GM18520 (cell line): ENCODE results near the gene USP7.
"Not testable (repeated sequence)": the region's sequence is repeated elsewhere in the genome, so short reads cannot be mapped to it uniquely, and the experiment has no call there.

ENCODE experiments used
- ATAC-seq: cut with Tn5 transposase; IDR thresholded peaks from one replicate; pipeline ENCODE4 v1.9.1; 2021; ENCODE audit not compliant: unreplicated experiment

Gene USP7

GRCh38 chr16:8963821-8964441, at the start of gene USP7:
USP7 (minus strand) TSS chr16:8963906; CDS start chr16:8963285, 621 bp downstream.
- peak; percentile 89 for ATAC-seq

- ATAC-seq = no peak
Observed at GRCh38 chr16:9013508-9013864, 49.8 kb upstream of the USP7 start.

- ATAC-seq = no peak
Observed at GRCh38 chr16:9012848-9013507, 49.3 kb upstream of the USP7 start.

- no peak for ATAC-seq
Observed at GRCh38 chr16:9012330-9012729, 48.6 kb upstream of the USP7 start.

GRCh38 chr16:9008601-9009260, 45.0 kb upstream of the USP7 start:
- peak; percentile 56 for ATAC-seq

GRCh38 chr16:9007177-9007794, 43.6 kb upstream of the USP7 start:
- ATAC-seq = no peak

GRCh38 chr16:9004183-9004582, 40.5 kb upstream of the USP7 start:
- no peak for ATAC-seq

GRCh38 chr16:9003763-9004162, 40.1 kb upstream of the USP7 start:
- ATAC-seq = no peak

GRCh38 chr16:9003322-9003721, 39.6 kb upstream of the USP7 start:
- ATAC-seq = no peak

- no peak for ATAC-seq
Observed at GRCh38 chr16:9002042-9002441, 38.3 kb upstream of the USP7 start.

- ATAC-seq = no peak
Observed at GRCh38 chr16:9000664-9001063, 37.0 kb upstream of the USP7 start.

- ATAC-seq = no peak
Observed at GRCh38 chr16:8999800-9000199, 36.1 kb upstream of the USP7 start.

GRCh38 chr16:8998108-8998507, 34.4 kb upstream of the USP7 start:
- ATAC-seq = no peak

GRCh38 chr16:8996891-8997290, 33.2 kb upstream of the USP7 start:
- no peak for ATAC-seq

GRCh38 chr16:8990445-8990844, 26.7 kb upstream of the USP7 start:
- no peak for ATAC-seq

GRCh38 chr16:8989099-8989878, 25.6 kb upstream of the USP7 start:
- no peak for ATAC-seq

- ATAC-seq = no peak
Observed at GRCh38 chr16:8986818-8987191, 23.1 kb upstream of the USP7 start.

- ATAC-seq = no peak
Observed at GRCh38 chr16:8986111-8986510, 22.4 kb upstream of the USP7 start.

GRCh38 chr16:8982816-8983215, 19.1 kb upstream of the USP7 start:
- ATAC-seq = no peak

- ATAC-seq = not testable (repeated sequence)
Observed at GRCh38 chr16:8981901-8982300, 18.2 kb upstream of the USP7 start.

- not testable (repeated sequence) for ATAC-seq
Observed at GRCh38 chr16:8976189-8976588, 12.5 kb upstream of the USP7 start.
